Measurements from ENCODE around the gene ISCU.
"Not testable (repeated sequence)": the region's sequence is repeated elsewhere in the genome, so short reads cannot be mapped to it uniquely, and the experiment has no call there.

Gene ISCU

DNA sequence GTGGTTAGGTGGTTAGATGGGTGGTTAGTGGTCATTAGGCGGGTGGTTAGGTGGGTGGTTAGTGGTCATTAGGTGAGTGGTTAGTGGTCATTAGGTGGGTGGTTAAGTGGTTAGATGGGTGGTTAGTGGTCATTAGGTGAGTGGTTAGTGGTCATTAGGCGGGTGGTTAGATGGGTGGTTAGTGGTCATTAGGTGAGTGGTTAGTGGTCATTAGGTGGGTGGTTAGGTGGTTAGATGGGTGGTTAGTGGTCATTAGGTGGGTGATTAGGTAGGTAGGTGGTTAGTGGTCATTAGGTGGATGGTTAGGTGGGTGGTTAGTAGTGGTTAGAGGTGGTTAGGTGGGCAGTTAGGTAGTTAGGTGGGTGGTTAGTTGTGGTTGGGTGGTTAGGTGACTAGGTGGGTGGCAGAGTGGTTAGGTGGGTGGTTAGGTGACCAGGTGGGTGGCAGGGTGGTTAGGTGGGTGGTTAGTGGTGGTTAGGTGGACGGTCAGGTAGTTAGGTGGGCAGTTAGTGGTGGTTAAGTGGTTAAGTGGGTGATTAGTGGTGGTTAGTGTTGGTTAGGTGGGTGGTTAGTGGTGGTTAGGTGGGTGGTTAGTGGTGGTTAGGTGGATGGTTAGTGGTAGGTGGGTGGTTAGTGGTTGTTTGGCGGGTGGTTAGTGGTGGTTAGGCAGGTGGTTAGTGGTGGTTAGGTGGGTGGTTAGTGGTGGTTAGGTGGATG lies 43.5 kb downstream of the ISCU start:
- no peak for DNase-seq

DNA sequence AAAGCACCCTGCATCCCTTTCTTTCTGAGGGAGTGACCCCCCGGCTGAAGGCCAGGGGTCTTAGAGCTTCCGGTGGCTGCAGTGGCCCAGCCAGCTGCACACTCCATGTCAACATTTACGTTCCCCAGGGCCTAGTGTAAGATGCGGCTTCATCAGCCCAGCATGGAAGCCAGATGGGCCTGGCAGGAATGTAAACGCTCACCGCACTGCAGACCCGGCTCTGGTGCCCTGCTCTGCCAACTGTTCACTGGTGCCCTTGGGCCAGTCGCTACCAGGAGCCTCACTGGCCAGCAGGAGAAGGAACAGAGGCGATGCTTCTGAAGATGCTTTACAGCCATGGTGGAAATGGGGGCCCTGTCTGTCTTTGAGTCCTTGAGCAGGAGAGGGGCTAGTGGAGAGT lies 44.1 kb downstream of the ISCU start:
- DNase-seq, result no peak

DNA sequence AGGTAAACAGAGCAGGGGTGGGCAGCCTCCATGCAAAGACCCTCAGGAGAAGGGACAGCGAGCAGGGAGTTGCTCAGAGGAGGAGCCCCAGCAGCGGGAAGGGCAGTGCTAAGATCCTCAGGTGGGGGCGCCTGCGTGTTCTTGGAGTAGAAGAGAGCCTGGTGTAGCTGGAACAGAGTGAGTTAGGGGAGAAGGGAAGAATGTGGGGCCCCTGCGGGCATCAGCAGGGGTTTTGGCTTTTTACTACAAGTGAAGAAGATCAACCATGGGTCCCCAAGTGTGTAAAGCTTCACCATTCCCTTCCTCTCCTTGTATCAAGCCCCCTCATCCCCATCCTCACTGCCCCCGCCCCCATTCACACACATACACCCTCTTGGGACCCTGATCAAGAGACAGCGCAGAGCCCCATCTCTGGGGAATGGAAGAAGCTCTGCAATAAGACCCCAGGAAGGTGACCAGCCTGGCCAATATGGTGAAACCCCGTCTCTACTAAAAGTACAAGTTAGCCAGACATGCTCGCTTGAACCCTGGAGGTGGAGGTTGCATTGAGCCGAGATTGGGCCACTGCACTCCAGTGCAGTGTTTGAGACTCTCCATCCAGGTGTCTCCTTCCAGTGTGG lies 45.7 kb downstream of the ISCU start:
- DNase-seq, result no peak

DNA sequence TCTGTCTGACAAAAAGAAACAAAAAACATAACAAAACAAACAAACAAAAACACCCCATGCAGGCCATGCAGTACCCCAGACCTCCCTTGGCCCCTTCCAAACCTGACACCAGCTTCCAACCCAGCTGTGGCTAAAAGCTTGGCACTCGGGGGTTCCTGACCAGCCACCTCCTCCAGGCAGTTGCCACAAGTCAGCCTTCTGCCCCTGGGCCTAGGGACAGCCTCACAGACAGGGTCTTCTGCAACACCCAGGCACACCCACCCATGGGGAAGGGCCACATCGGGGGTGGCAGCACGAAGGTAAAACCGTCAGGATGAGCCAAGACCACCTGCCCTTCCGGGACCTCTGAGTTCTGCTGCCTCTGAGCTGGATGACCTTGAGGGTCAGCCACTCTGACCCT lies 46.2 kb downstream of the ISCU start:
- DNase-seq, result no peak

DNA sequence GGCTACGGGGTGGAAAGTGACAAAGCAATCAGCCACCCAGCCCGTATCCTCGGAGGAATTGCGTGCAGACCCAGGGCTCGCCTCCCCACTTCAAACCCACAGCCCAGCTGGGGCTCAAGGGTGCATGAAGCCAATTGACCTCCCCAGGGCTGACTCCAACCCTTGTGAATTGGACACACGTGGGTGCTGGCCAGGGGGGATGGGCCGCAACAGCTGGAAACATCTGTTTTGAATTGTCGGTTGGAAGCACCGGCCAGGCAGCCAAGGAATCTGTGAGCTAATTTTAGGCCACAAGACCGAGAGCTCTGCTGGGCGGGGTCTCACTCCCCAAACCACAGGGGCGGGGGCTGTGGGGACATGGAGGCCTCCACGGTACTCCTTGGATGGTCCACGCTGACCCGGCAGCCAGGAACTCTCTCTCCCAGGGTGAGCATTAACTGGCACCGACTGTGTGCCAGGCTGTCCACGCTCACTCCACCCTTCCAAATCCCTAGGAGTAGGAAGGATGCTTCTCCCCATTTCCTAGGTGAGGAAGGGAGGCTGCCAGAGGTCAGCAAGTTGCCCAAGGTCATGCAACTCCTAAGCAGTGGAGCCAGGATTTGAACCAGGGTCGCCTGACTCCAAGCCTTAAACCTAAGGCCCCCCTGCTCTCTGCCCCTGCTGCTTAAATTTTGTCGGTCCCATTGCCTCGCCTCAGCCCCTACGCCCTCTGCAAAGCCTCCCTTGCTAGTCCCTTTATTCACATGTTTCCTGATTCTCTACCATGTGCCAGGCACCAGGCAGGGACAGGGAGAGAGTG lies 47.3 kb downstream of the ISCU start:
- DNase-seq, result no peak

DNA sequence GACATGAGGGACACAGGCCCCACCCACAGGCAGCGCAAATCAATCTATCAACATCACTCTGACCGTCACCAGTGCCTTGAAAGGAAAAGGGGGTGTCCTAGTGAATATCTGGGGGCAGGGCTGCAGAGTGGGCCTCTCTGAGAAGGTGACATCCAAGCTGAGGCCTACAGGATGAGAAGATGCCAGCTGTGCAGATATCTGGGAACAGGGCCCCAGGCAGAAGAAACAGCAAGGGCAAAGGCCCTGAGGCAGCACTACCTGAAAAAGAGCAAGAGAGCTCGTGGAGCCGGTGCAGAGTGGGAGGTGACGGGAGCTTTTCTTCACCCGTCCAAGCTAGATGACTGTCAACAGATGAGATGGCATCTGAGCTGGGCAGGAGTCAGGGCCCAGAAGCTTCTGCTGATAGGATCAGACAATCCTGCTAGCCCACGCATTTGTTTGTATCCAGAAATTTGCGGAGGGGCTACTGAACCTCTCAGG lies 48.0 kb downstream of the ISCU start:
- no peak for DNase-seq

DNA sequence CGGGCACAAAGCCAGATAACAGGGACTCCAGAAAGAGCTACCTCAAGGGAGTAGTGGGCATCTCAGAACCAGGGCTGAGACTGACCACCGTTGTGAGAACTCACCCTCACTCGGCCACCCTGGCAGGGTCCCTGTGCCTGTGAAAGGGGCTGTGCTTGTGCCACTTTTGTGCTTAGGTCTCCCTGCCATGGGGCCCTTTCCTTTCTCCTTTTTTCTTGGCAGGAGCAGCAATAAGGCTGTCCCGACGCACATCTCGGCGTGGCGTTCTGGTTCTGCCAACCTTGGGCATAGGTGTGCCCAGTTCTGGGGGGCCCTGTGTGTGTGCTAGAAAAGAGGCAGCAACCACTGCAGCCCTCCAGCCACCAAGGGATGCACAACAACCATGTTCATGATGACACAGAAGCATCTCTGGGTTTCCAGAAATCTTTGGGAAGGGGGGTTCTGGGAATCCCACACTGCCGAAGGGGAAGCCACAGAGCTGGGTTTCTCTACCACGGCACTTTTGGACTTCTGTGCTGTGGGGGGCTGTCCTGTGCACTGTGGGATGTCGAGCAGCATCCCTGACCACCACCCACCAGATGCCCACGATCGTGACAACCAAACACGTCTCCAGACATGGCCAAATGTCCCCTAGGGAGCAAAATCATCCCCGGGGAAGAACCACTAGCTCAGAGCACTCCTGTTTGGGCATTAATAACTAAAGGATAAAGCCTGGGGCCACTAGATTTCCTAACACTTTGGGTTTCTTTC lies 48.6 kb downstream of the ISCU start:
- DNase-seq, result no peak

DNA sequence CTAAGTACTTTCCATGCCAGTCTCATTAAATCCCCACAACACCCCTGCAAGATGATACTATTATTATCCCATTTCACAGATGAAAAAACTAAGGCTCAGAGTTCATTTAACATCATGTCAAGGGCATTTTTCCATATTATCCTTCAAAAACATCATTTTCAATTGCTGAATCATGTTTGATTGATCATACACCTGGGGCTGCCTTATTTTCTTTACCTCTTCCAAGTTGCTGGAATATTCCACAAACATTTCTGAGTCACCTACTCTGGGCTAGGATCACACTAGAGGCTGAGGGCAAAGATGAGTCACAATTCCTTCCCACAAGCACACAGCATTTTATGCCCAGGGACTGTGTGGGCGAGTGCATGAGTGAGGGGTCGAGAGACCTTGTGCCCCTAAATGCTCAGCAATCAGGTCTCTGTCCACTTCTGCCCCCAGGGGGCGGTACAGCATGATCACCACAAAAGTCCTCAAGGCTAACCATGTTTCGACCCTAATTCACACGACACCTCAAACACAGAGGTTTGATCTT lies 49.6 kb downstream of the ISCU start:
- peak; percentile 22 for DNase-seq

DNA sequence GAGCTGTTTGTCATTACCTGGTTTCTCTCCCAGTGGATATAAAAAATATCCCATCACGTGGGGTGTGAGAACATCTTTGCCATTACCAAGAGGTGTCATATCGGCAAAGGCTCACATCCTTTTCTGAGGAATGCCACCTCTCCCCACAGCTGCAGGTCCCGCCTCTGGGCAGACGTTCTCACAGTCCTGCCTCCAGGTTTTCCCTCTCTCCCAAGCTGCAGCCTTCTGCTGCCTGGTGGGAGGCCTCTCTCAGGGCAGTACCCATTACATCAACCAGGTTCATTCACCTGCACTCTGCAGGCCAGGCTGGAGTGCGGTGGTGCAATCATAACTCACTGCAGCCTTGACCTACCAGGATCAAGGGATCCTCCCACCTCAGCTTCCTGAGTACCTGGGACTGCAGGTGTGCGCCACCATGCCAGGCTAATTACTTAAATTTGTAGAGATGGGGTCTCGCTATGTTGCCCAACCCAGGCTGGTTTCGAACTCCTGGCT lies 50.4 kb downstream of the ISCU start:
- DNase-seq, result no peak

DNA sequence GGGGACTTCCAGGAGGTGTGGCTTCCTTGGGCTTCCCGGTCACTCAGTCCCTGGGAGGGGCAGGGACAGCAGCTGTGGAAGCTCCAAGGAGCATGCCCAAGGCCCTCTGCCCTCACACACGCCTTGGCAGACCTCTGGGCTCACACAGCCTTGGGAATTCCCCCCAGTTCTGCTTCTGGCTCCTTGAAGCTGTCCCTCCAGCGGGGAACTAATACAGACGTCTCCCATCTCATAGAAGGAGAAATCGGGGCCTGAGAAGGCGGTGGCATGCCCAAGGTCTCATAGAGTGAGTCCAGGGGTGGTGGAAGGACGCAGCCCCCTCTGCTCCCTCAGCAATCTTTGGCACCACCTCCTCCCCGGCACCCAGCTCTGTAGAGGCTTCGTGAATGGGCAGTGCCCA lies 51.2 kb downstream of the ISCU start:
- DNase-seq, result no peak

DNA sequence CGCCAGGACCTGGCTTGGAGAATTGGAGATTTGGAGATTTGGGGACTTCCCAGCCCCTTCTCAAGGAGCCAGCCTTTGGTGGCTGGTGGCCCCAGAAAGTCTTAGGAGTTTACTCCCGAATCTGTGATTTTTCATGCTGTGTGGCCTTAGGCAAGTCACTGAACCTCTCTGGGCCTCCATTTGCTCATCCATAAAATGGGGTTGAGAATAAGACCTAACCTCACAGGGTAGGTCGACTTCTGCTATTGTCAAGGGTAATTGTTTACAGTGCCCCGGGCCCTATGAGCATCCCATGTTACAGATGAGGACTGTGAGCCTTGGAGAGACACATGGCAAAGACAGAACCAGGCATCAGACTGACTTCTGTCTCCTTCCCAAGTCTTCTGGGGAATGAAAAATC lies 51.6 kb downstream of the ISCU start:
- DNase-seq, result no peak

DNA sequence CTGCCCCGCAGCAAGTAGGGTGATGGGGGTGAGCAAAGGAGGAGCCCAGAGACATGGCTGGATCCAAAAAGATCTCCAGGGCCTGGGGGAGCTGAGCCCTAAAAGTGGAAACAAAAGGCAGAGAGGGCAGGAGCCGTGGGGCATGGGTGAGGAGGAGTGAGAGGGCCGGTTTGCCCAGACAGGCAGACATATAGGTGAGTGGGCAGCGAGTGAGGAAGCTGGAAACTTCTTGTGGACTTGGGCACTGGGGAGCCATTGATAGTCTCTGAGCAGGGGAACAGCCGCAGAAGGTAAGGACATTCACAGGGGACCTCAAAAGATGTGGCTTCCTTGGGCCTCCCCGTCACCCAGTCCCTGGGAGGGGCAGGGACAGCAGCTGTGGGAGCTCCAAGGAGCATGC lies 52.2 kb downstream of the ISCU start:
- no peak for DNase-seq

DNA sequence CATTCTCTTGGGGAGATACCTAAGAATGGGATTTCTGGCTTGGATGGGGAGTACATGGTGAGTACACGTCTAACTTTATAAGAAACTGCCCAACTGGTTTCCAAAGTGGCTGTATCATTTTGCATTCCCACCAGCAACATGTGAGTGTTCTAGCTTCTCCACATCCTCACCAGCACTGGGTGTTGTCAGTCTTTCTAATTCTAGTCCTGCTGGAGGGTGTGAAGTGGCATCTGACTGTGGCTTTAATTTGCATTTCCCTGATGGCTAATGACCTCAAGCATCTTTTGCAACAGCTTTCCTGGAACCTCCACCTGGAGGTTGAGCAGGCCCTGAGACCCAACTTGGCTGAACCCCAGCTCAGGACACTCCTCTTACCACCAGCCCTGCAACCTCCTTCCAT lies 53.5 kb downstream of the ISCU start:
- DNase-seq, result no peak

DNA sequence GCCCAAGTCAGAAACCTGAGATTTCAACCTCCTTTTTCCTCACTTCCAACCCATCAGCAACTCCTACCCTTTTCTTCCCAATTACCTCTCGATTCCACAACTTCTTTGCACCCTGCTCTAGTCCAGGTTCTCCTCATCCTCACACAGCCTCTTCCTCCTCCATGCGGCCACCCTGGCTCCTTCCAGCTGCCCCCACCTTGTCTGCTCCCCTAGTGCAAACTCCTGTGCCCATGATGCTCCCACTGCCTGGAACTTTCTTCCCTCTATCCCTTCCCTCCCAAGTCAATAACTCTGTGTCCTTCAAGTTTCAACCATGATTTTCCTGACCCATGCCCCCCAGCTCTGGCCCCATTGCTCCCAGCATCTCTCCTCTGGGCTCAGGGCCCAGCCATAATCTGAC lies 54.0 kb downstream of the ISCU start:
- DNase-seq, result no peak

DNA sequence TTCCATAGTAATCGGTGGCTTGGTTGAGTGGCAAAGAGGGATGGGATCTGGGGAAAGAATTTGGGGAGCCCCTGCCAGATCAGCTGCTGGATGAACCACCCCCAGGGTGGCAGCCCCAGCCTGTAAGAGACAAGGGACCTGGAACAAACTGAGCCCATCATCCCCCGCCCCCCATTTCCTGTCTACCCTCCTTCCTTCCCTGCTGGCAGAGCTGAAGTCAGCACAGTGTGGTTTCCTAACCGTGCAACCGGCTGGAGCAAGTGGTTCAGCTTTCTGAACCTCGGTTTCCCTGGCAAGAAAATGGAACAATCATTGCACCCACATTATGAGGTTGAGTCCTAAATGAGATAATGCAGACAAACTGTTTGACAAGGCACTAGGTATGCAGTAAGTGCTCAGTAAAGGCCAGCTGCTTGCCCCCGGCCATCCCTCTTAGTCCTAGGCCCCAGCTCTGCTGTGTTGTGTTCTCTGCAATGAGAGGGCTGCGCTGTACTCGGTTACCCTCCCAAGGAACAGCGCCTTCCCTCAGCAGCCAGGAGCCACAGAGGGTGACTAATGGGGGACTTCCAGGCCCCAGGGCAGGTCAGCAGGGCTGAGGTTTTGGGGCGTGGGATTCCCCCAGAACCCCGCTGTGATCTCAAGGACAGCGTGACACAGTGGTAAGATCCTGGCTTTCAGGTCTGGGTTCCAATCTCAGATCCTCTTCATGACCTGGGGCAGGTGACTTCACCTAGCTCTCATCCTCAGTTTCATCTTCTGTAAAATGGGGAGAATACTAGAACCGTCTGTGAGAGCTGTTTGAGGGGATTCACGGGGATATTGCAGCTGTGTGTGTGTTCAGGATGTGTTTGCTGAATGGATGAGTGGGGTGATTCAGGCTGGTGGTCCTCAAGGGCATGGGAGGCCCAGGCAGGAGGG lies 54.8 kb downstream of the ISCU start:
- peak; percentile 60 for DNase-seq

DNA sequence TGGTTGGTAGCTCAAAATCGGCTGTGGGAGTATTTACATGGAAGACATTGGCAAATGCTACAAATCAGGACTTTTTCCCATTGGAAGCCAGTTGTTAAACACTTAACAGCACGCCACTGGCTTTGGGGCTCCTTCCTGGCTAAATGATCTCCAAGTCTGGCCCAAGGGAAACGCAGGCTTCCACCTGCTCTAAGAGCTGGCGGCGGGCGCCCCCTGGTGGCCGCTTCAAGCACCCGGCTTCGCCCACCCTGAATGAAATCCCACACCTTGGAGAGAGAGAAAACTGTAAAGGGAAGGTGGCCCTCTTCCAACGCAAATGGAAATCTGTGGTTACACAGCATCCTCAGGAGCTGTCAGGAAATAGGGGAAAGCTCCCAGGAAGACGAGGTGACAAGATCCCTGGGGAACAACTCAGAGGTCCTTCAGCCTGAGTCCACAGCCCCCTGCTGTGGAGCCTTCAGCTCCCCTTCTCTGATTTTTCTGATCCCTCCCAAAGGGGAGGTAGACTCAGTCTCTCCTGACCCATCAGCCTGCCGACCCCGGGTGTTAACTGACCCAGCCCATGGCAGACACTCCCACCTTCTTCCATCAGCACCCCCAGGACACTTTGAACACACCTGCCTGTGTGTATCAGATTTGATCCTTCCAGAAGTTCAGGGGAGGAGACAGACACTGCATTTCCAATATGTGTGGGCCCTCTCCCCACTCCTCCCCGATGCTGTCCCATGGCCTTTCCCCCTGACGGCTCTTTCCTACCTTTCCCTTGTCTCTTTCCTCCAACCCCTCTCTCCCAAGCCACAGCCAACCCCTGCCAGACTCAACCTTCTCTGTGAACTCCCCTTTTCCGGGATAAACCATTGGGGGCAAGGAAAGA lies 55.9 kb downstream of the ISCU start:
- peak; percentile 66 for DNase-seq

DNA sequence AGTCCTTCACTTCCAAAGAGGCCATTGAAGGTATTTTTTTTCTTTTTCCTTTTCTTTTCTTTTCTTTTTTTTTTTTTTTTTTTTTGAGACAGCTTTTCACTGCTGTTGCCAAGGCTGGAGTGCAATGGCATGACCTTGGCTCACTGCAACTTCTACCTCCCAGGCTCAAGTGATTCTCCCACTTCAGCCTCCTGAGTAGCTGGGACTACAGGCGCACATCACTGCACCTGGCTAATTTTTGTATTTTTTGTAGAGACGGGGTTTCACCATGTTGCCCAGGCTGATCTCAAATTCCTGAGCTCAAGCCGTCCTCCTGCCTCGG lies 56.5 kb downstream of the ISCU start:
- not testable (repeated sequence) for DNase-seq
